ENCODE results near the gene PLEKHA8.

PLEKHA8 gene

DNA sequence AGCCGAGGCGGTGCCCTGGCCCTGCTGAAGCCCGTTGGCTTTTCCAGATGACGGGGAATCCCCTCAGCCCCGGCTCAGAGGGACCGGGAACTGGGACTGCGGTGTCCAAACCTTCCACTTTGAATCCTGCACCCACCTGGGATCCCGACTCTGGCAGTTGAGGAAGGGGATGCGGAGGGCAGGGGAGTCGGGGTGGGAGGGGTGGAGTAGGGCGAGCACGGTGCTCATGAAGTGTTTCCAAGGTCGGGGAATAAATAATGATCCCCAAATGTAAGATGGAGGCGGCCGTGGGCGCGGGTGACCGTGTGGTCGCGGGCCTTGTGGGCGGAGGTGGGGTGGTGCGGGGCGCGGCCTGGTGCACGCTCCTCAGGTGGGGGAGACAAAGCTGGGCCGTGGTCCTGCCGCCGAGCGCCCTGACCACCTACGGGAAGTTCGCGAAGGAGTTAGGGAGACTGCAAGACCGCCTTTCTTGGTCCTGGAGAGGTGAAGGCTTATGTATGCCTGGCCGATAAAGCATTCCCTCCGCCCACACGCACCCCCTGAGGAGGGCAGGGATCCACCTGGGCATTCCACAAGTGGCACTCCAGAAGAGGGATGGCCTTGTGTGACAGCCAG, 108.0 kb downstream of the PLEKHA8 start:
- H3K36me3 ChIP-seq (replicated peaks; ENCODE audit: insufficient read depth, low read length) = no peaks in the 10 kb centered on the region
- TF ChIP-seq, protein P1, sequence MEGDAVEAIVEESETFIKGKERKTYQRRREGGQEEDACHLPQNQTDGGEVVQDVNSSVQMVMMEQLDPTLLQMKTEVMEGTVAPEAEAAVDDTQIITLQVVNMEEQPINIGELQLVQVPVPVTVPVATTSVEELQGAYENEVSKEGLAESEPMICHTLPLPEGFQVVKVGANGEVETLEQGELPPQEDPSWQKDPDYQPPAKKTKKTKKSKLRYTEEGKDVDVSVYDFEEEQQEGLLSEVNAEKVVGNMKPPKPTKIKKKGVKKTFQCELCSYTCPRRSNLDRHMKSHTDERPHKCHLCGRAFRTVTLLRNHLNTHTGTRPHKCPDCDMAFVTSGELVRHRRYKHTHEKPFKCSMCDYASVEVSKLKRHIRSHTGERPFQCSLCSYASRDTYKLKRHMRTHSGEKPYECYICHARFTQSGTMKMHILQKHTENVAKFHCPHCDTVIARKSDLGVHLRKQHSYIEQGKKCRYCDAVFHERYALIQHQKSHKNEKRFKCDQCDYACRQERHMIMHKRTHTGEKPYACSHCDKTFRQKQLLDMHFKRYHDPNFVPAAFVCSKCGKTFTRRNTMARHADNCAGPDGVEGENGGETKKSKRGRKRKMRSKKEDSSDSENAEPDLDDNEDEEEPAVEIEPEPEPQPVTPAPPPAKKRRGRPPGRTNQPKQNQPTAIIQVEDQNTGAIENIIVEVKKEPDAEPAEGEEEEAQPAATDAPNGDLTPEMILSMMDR (IDR thresholded peaks at IDR 0.05; ENCODE audit: low read length) = no peak
- TF ChIP-seq EZH2 (optimal IDR thresholded peaks at IDR 0.05; ENCODE audit: low read depth, low read length) = no peak
- H2AFZ ChIP-seq (ENCODE audit: low read length) = peak overlapping the region; percentile 94
- no peaks in the 10 kb centered on the region for H4K20me1 ChIP-seq (ENCODE audit: insufficient read depth, low read length)
- H3K27ac ChIP-seq (ENCODE audit: low read length) = no peak overlapping the region
- no peak for DNase-seq
- peak overlapping the region; percentile 68; the same call in 1 of the 2 replicates for H3K9ac ChIP-seq (ENCODE audit: low read length)
- no peaks in the 10 kb centered on the region for H3K27me3 ChIP-seq (replicated peaks; ENCODE audit: insufficient read depth, low read length)
- H3K9me3 ChIP-seq (replicated peaks; ENCODE audit: insufficient read depth, low read length) = no peaks in the 10 kb centered on the region
- H3K4me3 ChIP-seq (ENCODE audit: low read length) = peak overlapping the region; percentile 95
- 0 out of 2 replicates have a peak, but pooled peaks cover 5% of the 10 kb centered on the region for H3K4me1 ChIP-seq (ENCODE audit: low read length)
- H3K79me2 ChIP-seq (ENCODE audit: low read length) = peaks cover 4% of the 10 kb centered on the region; the same call in 1 of the 2 replicates
- peaks cover 4% of the 10 kb centered on the region; the same call in 1 of the 2 replicates for H3F3A ChIP-seq (ENCODE audit: insufficient read depth, low read length)
- H3K9me2 ChIP-seq (replicated peaks; ENCODE audit: insufficient read depth, low read length) = no peaks in the 10 kb centered on the region
- H3K4me2 ChIP-seq (ENCODE audit: low read depth, low read length) = peak overlapping the region; percentile 92

GRCh38 chr7:30136743-30137485, 108.7 kb downstream of the PLEKHA8 start:
- peaks cover 4% of the 10 kb centered on the region; the same call in 1 of the 2 replicates for H3F3A ChIP-seq (ENCODE audit: insufficient read depth, low read length)
- peaks cover 4% of the 10 kb centered on the region; the same call in 1 of the 2 replicates for H3K79me2 ChIP-seq (ENCODE audit: low read length)
- no peaks in the 10 kb centered on the region for H3K36me3 ChIP-seq (replicated peaks; ENCODE audit: insufficient read depth, low read length)
- no peak overlapping the region for H3K4me3 ChIP-seq (ENCODE audit: low read length)
- no peak overlapping the region for H3K4me2 ChIP-seq (ENCODE audit: low read depth, low read length)
- no peaks in the 10 kb centered on the region for H3K9me2 ChIP-seq (replicated peaks; ENCODE audit: insufficient read depth, low read length)
- no peaks in the 10 kb centered on the region for H3K9me3 ChIP-seq (replicated peaks; ENCODE audit: insufficient read depth, low read length)
- H3K9ac ChIP-seq (ENCODE audit: low read length) = no peak overlapping the region
- 0 out of 2 replicates have a peak, but pooled peaks cover 5% of the 10 kb centered on the region for H3K4me1 ChIP-seq (ENCODE audit: low read length)
- TF ChIP-seq EZH2phosphoT487 (IDR thresholded peaks at IDR 0.05; ENCODE audit: low read length) (no peak), EZH2 (optimal IDR thresholded peaks at IDR 0.05; ENCODE audit: low read depth, low read length) (no peak)
- TF ChIP-seq, protein P1 (IDR thresholded peaks at IDR 0.05; ENCODE audit: low read length) = no peak
- no peak overlapping the region for H2AFZ ChIP-seq (ENCODE audit: low read length)
- DNase-seq = no peak
- H4K20me1 ChIP-seq (ENCODE audit: insufficient read depth, low read length) = no peaks in the 10 kb centered on the region
- no peaks in the 10 kb centered on the region for H3K27me3 ChIP-seq (replicated peaks; ENCODE audit: insufficient read depth, low read length)
- H3K27ac ChIP-seq (ENCODE audit: low read length) = no peak overlapping the region

GRCh38 chr7:30139836-30140384, 111.7 kb downstream of the PLEKHA8 start:
- Histone ChIP-seq H3K79me2 (ENCODE audit: low read length) (peaks cover 4% of the 10 kb centered on the region; the same call in 1 of the 2 replicates), H3K36me3 (replicated peaks; ENCODE audit: insufficient read depth, low read length) (no peaks in the 10 kb centered on the region), H3K9ac (ENCODE audit: low read length) (no peak overlapping the region), H3K27me3 (replicated peaks; ENCODE audit: insufficient read depth, low read length) (no peaks in the 10 kb centered on the region), H2AFZ (ENCODE audit: low read length) (no peak overlapping the region), H4K20me1 (ENCODE audit: insufficient read depth, low read length) (no peaks in the 10 kb centered on the region), H3K9me2 (replicated peaks; ENCODE audit: insufficient read depth, low read length) (no peaks in the 10 kb centered on the region), H3K27ac (ENCODE audit: low read length) (no peak overlapping the region), H3K4me3 (ENCODE audit: low read length) (no peak overlapping the region), H3F3A (ENCODE audit: insufficient read depth, low read length) (peaks cover 4% of the 10 kb centered on the region; the same call in 1 of the 2 replicates), H3K9me3 (replicated peaks; ENCODE audit: insufficient read depth, low read length) (no peaks in the 10 kb centered on the region), H3K4me2 (ENCODE audit: low read depth, low read length) (no peak overlapping the region), H3K4me1 (ENCODE audit: low read length) (peaks cover 8% of the 10 kb centered on the region; the same call in 1 of the 2 replicates)
- no peak for TF ChIP-seq EZH2phosphoT487 (IDR thresholded peaks at IDR 0.05; ENCODE audit: low read length)
- TF ChIP-seq, protein P1 (IDR thresholded peaks at IDR 0.05; ENCODE audit: low read length) = no peak
- TF ChIP-seq EZH2 (optimal IDR thresholded peaks at IDR 0.05; ENCODE audit: low read depth, low read length) = no peak
- DNase-seq = no peak
